ENCODE data around the gene NTRK3.

The NTRK3 gene

DNA sequence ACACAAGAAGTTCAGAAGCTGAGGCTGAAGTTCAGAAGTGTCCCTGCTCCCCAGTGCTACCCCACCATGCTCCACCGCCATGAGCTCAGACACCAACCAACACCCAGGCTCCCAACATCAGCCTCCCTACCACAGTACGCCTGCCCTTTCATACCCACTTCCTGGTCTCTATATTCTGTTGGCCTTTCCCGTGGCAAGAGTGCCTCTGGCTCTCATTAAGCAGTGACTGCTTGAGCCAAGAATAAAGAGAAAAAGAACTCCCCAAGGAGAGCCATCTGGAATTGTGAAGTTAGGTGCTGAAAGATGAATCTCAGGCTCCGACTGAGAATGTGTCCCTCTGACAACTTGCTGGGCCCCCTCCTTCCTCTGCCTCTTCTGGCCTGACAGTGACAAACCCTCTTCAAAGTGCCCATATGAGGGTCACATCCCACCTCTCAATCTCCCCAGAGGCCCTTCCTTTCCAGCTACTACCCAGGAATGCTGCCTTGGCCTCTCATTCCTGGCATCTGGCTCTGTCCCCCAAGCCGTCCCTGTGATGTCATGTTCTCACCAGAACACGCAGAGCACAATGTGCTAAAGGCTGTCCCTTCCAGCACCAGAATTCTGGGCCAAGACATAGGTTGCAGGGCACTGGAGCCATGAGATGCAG lies 306.8 kb downstream of the NTRK3 start:
- no peak for TF ChIP-seq EZH2phosphoT487 (IDR thresholded peaks at IDR 0.05; ENCODE audit: borderline replicate concordance)
- TF ChIP-seq, protein P1, sequence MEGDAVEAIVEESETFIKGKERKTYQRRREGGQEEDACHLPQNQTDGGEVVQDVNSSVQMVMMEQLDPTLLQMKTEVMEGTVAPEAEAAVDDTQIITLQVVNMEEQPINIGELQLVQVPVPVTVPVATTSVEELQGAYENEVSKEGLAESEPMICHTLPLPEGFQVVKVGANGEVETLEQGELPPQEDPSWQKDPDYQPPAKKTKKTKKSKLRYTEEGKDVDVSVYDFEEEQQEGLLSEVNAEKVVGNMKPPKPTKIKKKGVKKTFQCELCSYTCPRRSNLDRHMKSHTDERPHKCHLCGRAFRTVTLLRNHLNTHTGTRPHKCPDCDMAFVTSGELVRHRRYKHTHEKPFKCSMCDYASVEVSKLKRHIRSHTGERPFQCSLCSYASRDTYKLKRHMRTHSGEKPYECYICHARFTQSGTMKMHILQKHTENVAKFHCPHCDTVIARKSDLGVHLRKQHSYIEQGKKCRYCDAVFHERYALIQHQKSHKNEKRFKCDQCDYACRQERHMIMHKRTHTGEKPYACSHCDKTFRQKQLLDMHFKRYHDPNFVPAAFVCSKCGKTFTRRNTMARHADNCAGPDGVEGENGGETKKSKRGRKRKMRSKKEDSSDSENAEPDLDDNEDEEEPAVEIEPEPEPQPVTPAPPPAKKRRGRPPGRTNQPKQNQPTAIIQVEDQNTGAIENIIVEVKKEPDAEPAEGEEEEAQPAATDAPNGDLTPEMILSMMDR (conservative IDR thresholded peaks at IDR 0.05; ENCODE audit: low read length): no peak
- Histone ChIP-seq H3K27me3 (ENCODE audit: insufficient read depth, low read length, poor library complexity, severe bottlenecking) (no peaks in the 10 kb centered on the region), H3K4me1 (ENCODE audit: insufficient read depth, low read length, poor library complexity, severe bottlenecking) (no peaks in the 10 kb centered on the region), H3K9ac (ENCODE audit: low read depth, low read length, poor library complexity, severe bottlenecking) (no peak overlapping the region), H3K9me3 (ENCODE audit: insufficient read depth, low read depth, low read length) (no peaks in the 10 kb centered on the region), H4K20me1 (ENCODE audit: insufficient read depth, low read length, poor library complexity, severe bottlenecking) (no peaks in the 10 kb centered on the region), H3K79me2 (ENCODE audit: insufficient read depth, low read length) (no peaks in the 10 kb centered on the region), H3K36me3 (ENCODE audit: insufficient read depth, low read length) (no peaks in the 10 kb centered on the region), H2AFZ (ENCODE audit: low read length) (no peak overlapping the region), H3K4me2 (ENCODE audit: low read depth, low read length, poor library complexity, severe bottlenecking) (no peak overlapping the region), H3K9me2 (replicated peaks; ENCODE audit: low read depth, low read length) (no peaks in the 10 kb centered on the region), H3K4me3 (ENCODE audit: low read length, poor library complexity, severe bottlenecking) (no peak overlapping the region), H3F3A (ENCODE audit: low read depth) (no peaks in the 10 kb centered on the region)

DNA sequence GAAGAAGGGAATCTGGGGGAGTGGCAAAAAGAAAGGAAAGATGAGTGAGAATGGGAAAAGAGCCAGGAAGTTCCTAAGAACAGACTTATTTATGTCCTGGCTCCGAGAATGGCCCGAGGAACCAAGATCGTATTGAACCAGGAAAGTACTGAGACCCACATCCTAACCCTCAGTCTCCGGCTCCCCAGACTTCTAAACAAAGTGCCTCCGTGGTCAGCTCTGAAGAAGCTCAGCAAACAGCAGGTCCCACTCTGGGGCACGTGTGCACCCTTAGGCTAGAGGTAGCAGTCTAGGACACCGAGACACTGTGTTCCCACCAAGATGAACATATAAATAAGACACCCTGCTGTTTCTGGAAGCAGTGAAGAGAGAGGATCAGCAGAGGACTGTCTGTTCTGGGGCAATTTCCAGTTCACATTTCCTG lies 307.4 kb downstream of the NTRK3 start:
- H4K20me1 ChIP-seq (ENCODE audit: insufficient read depth, low read length, poor library complexity, severe bottlenecking): no peaks in the 10 kb centered on the region
- no peaks in the 10 kb centered on the region for H3K27me3 ChIP-seq (ENCODE audit: insufficient read depth, low read length, poor library complexity, severe bottlenecking)
- H3K4me1 ChIP-seq (ENCODE audit: insufficient read depth, low read length, poor library complexity, severe bottlenecking): no peaks in the 10 kb centered on the region
- no peaks in the 10 kb centered on the region for H3K79me2 ChIP-seq (ENCODE audit: insufficient read depth, low read length)
- no peaks in the 10 kb centered on the region for H3K36me3 ChIP-seq (ENCODE audit: insufficient read depth, low read length)
- TF ChIP-seq EZH2phosphoT487 (IDR thresholded peaks at IDR 0.05; ENCODE audit: borderline replicate concordance): no peak
- TF ChIP-seq, protein P1 (conservative IDR thresholded peaks at IDR 0.05; ENCODE audit: low read length): no peak
- no peaks in the 10 kb centered on the region for H3K9me2 ChIP-seq (replicated peaks; ENCODE audit: low read depth, low read length)
- no peak overlapping the region for H2AFZ ChIP-seq (ENCODE audit: low read length)
- H3F3A ChIP-seq (ENCODE audit: low read depth): no peaks in the 10 kb centered on the region
- H3K9ac ChIP-seq (ENCODE audit: low read depth, low read length, poor library complexity, severe bottlenecking): no peak overlapping the region
- no peak overlapping the region for H3K4me2 ChIP-seq (ENCODE audit: low read depth, low read length, poor library complexity, severe bottlenecking)
- no peak overlapping the region for H3K4me3 ChIP-seq (ENCODE audit: low read length, poor library complexity, severe bottlenecking)
- H3K9me3 ChIP-seq (ENCODE audit: insufficient read depth, low read depth, low read length): no peaks in the 10 kb centered on the region

DNA sequence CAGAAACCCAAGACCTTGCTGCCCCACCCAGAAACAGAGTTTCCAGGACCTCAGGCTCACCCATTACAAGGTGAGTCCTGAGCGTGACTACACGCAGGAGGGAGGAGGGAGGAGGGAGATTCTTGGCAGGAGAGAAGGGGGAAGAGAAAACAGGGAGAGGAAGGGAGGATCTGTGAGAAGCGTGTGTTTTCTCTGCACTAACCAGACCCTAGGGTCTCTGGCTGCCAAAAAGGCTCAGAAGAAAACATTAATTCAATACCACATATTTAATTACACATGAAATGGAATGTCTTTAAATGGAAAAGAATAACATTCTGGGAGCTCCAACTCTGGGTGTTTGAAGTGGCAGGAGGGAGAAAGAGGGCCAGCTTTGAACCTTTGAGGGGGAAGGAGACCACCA lies 309.0 kb downstream of the NTRK3 start:
- Histone ChIP-seq H3K4me2 (ENCODE audit: low read depth, low read length, poor library complexity, severe bottlenecking) (no peak overlapping the region), H3K4me3 (ENCODE audit: low read length, poor library complexity, severe bottlenecking) (no peak overlapping the region), H3K9ac (ENCODE audit: low read depth, low read length, poor library complexity, severe bottlenecking) (no peak overlapping the region), H3K27me3 (ENCODE audit: insufficient read depth, low read length, poor library complexity, severe bottlenecking) (no peaks in the 10 kb centered on the region), H3K4me1 (ENCODE audit: insufficient read depth, low read length, poor library complexity, severe bottlenecking) (no peaks in the 10 kb centered on the region), H2AFZ (ENCODE audit: low read length) (no peak overlapping the region), H3K36me3 (ENCODE audit: insufficient read depth, low read length) (no peaks in the 10 kb centered on the region), H4K20me1 (ENCODE audit: insufficient read depth, low read length, poor library complexity, severe bottlenecking) (no peaks in the 10 kb centered on the region), H3F3A (ENCODE audit: low read depth) (no peaks in the 10 kb centered on the region), H3K9me3 (ENCODE audit: insufficient read depth, low read depth, low read length) (no peaks in the 10 kb centered on the region), H3K9me2 (replicated peaks; ENCODE audit: low read depth, low read length) (no peaks in the 10 kb centered on the region), H3K79me2 (ENCODE audit: insufficient read depth, low read length) (no peaks in the 10 kb centered on the region)
- TF ChIP-seq, protein P1 (conservative IDR thresholded peaks at IDR 0.05; ENCODE audit: low read length): no peak
- no peak for TF ChIP-seq EZH2phosphoT487 (IDR thresholded peaks at IDR 0.05; ENCODE audit: borderline replicate concordance)

Measured in Loucy (cell line).